ENCODE results near the gene ZNF407. TPM values are rescaled to one million over a fixed set of nuclear protein-coding genes. Genes with fewer than 3 reads are reported as not detected.

The ZNF407 gene
- total RNA-seq, 2 experiments from 2014 or later = 23.2 to 24.7 TPM

DNA sequence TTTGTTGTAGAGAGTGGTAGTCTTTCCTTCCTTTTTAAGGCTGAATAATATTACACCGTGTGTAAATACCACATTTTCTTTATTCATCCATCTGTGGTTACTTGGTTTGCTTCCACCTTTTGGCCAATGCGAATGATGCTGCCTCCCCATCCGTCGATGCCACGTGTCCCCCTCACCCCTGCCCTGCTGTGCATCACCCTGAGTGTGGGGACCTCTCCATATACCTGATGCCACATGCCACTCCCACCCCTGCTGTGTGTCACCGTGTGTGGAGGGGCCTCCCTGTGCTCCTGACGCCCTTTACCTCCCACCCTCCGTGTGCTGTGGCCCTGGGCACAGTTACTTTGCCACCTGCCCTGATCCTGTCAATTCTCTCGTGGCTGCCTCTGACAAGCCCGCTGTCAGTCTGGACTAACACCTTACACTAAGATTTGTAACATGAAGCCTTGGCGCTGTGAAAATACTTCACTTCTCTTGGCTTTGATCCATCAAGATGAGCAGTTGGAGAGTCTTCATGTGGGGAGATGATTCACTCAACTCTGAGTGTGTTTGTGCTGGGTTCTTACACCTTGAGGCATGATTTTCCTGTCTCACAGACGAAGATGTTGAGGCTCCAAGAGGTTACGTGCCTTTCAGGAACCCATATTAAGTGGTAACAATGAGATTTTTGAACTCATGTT is 234.0 kb downstream of the ZNF407 start:
- Mint-ChIP-seq H3K9me3 (no peaks in the 10 kb centered on the region), H3K27me3 (no peaks in the 10 kb centered on the region), H3K4me3 (no peak overlapping the region), H3K4me1 (ENCODE audit: low read depth) (peaks cover 10% of the 10 kb centered on the region), H3K27ac (no peak overlapping the region), H3K36me3 (ENCODE audit: low read depth) (peaks cover 20% of the 10 kb centered on the region)
- no peak for TF ChIP-seq CTCF (IDR thresholded peaks at IDR 0.05)
- intact Hi-C loops (cut with DNase I, micrococcal nuclease) = no loop called here
- DNase-seq = no peak
- Histone ChIP-seq H3K9me3 (ENCODE audit: control insufficient read depth in 1 of 2, insufficient read depth in 1 of 2, low read length in 2 of 2) (no peaks in the 10 kb centered on the region), H3K27ac (ENCODE audit: low read depth in 1 of 2, low read length in 2 of 2) (no peak overlapping the region), H3K4me1 (ENCODE audit: insufficient read depth, low read length) (no peaks in the 10 kb centered on the region), H3K36me3 (ENCODE audit: insufficient read depth, low read length) (no peaks in the 10 kb centered on the region), H3K4me3 (ENCODE audit: low read length) (no peak overlapping the region), H3K27me3 (ENCODE audit: control insufficient read depth in 1 of 2, insufficient read depth in 2 of 2, low read length in 2 of 2) (no peaks in the 10 kb centered on the region)
- ChIA-PET POLR2A (no interaction called here), CTCF (no interaction called here)
- ATAC-seq (ENCODE audit: poor library complexity) = no peak

- Histone ChIP-seq H3K36me3 (ENCODE audit: insufficient read depth, low read length) (no peaks in the 10 kb centered on the region), H3K4me1 (ENCODE audit: insufficient read depth, low read length) (no peaks in the 10 kb centered on the region), H3K27ac (ENCODE audit: low read depth in 1 of 2, low read length in 2 of 2) (no peak overlapping the region), H3K9me3 (ENCODE audit: control insufficient read depth in 1 of 2, insufficient read depth in 1 of 2, low read length in 2 of 2) (no peaks in the 10 kb centered on the region), H3K27me3 (ENCODE audit: control insufficient read depth in 1 of 2, insufficient read depth in 2 of 2, low read length in 2 of 2) (no peaks in the 10 kb centered on the region), H3K4me3 (ENCODE audit: low read length) (no peak overlapping the region)
- Mint-ChIP-seq H3K27ac (no peak overlapping the region), H3K4me3 (no peak overlapping the region), H3K36me3 (ENCODE audit: low read depth) (peaks cover 20% of the 10 kb centered on the region), H3K4me1 (ENCODE audit: low read depth) (peaks cover 16% of the 10 kb centered on the region), H3K9me3 (no peaks in the 10 kb centered on the region), H3K27me3 (no peaks in the 10 kb centered on the region)
- no peak for TF ChIP-seq CTCF (IDR thresholded peaks at IDR 0.05)
- POLR2A ChIA-PET = no interaction called here
- CTCF ChIA-PET = no interaction called here
- DNase-seq = no peak
- intact Hi-C loops (cut with DNase I, micrococcal nuclease) = no loop called here
- ATAC-seq (ENCODE audit: poor library complexity) = no peak
Observed at GRCh38 chr18:74832381-74832780, 234.7 kb downstream of the ZNF407 start.

GRCh38 chr18:74832999-74833398 is 235.3 kb downstream of the ZNF407 start:
- Mint-ChIP-seq H3K36me3 (ENCODE audit: low read depth) (peaks cover 23% of the 10 kb centered on the region), H3K27me3 (no peaks in the 10 kb centered on the region), H3K4me1 (ENCODE audit: low read depth) (peaks cover 21% of the 10 kb centered on the region), H3K4me3 (no peak overlapping the region), H3K27ac (no peak overlapping the region), H3K9me3 (no peaks in the 10 kb centered on the region)
- intact Hi-C loops (cut with DNase I, micrococcal nuclease) = no loop called here
- TF ChIP-seq CTCF (IDR thresholded peaks at IDR 0.05) = no peak
- DNase-seq (no peak), ATAC-seq (ENCODE audit: poor library complexity) (no peak)
- POLR2A ChIA-PET = no interaction called here
- Histone ChIP-seq H3K4me1 (ENCODE audit: insufficient read depth, low read length) (no peaks in the 10 kb centered on the region), H3K4me3 (ENCODE audit: low read length) (no peak overlapping the region), H3K27ac (ENCODE audit: low read depth in 1 of 2, low read length in 2 of 2) (no peak overlapping the region), H3K36me3 (ENCODE audit: insufficient read depth, low read length) (no peaks in the 10 kb centered on the region), H3K27me3 (ENCODE audit: control insufficient read depth in 1 of 2, insufficient read depth in 2 of 2, low read length in 2 of 2) (no peaks in the 10 kb centered on the region), H3K9me3 (ENCODE audit: control insufficient read depth in 1 of 2, insufficient read depth in 1 of 2, low read length in 2 of 2) (no peaks in the 10 kb centered on the region)
- CTCF ChIA-PET = no interaction called here
